ENCODE results near the gene DISC1.
"Not testable (repeated sequence)": the region's sequence is repeated elsewhere in the genome, so short reads cannot be mapped to it uniquely, and the experiment has no call there.

DISC1 gene

DNA sequence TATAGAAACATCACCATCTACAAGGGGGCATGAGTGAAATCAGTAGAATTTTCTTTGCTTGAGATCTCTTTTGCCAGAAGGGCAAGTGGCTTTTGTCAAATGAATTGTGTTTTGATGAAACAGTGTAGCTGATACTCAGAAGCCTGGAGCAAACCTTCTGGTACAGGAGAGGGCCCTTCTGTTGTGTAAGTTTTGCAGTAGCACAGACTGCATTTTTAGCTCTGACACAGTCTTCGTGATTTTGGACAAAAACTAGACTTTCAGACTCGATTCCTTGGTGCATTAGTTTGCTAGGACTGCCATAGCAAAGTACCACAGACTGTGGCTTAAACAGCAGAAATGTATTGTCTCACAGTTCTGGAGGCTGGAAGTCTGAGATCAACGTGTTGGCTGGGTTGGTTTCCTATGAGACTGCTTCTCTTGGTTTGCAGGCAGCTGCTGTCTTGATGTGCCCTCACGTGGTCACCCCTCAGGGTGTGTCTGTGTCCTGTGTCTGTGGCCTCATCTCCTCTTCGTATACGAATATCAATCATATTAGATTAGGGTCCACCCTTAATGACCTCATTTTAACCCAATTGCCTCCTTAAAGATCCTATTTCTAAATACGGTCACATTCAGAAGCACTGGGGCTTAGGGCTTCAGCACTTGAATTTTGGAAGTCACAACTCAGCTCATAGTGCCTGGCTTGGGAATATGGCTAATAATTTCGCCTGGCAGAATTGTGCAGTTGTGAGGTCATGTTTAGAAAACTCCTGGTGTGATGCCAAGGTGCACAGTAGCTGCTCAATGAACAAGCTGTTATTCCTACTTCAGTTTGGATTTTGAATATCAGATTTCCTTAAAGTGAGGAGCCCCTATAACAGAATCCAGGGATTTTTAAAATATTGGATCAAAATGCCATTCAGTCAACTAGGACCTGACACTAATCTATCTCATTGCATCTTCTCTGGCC, 21.2 kb upstream of the DISC1 start:
- DNase-seq (ENCODE audit: low read depth): no peak

- no peak for DNase-seq (ENCODE audit: low read depth)
Observed at GRCh38 chr1:231606712-231607111, 19.9 kb upstream of the DISC1 start.

DNA sequence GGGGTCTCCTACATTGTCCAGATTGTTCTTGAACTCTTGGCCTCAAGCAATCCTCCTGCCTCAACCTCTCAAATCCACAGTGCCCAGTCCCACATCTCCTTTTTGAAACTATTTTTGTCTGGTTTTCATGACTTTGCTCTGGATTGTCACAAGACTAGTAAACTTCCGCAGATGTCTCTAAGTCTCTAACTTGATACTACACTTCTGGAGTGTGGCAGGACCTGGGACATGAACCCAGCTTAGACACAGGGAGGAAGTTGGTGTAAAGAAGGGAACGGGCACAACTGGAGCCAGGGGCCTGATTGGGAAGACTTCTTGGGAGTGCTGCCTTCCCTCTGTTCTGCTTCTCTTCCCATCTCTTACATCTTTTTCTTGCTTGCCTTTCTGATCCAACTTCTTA, 16.2 kb upstream of the DISC1 start:
- no peak for DNase-seq (ENCODE audit: low read depth)

DNA sequence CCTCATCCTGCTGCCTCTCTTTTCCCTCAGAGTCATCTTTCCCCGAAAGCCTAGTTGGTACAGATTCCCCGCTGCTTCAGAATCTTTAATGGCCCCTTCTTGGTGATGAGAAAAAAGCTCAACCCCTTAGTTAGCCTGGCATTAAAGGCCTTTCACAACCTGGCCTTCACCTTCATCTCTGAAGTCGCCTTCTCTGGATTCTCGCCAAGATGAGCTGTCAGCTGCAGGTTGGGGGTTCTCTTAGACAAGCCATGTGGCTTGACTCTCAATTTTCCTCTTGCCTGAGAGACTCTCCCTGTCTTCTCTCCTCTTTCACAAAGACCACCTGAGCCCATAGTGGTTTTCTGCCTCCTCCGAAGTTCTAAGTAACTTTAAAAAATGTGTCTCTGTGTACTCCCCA, 15.5 kb upstream of the DISC1 start:
- no peak for DNase-seq (ENCODE audit: low read depth)

- no peak for DNase-seq (ENCODE audit: low read depth)
Observed at GRCh38 chr1:231611851-231612250, 14.7 kb upstream of the DISC1 start.

DNA sequence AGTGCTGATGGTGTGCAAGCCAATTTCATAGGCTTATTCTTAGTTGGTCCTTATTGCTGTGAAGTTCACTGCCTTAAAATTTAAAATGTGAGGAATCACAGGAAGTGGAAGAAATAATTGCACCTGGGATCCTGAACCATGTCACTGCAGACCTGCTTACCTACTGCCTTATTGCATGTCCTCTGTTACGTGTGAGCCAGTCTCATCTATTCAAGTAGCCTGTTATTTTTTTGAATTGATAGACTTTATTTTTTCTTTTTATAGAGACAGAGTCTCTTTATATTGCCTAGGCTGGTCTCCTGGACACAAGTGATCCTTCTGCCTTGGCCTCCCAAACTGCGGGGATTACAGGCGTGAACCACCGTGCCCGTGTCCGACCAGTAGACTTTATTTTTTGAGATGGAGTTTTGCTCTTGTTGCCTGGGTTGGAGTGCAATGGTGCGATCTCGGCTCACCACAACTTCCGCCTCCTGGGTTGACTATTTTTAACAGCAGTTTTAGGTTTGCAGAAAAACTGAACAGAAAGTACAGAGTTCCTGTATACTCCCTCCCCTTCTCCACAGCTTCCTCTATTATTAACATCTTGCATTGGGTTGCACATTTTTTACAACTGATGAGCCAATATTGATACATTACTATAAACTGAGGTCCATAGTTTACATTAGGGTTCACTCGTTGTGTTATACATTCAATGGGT, 14.0 kb upstream of the DISC1 start:
- DNase-seq (ENCODE audit: low read depth): no peak

DNA sequence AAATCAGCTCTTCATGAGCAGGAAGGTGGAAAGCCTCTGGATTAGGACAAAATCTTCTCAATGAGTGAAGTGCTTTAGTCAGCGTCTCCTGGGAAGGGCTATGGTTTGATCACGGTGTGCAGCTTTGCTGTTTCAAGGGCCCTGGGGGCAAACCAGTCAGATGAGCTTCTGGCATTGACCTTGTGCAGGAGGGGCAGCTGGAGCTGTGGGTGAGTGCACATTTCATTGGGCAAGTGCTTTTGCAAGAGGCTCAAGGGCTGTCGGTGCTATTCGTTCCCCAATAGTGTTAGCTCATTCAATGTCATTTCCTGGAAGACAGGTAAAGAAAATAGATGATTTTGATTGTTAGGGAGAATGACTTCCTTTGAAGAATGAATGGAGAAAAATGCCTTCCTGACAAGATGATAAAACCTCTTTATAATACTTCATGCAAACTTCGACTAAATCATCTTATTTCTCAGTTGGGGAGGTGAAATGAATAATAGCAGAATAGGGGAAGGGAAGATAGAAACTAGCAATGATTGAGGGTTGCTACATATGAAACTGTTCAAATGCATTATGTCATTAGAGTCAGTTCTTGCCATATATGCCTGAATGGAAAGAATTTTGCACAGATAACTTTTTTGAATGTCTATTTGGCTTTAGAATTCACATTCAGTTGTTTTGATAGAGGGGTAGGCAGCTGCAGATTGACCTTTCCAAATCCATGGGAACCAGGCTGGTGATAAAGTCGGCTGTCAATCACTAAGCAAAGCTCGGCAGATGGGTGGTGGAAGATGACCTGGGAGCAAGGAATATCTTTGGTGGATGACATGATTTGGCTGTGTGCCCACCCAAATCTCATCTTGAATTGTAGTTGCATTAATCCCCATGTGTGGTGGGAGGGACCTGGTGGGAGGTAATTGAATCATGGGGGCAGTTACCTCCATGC, 12.9 kb upstream of the DISC1 start:
- DNase-seq (ENCODE audit: low read depth): no peak

DNA sequence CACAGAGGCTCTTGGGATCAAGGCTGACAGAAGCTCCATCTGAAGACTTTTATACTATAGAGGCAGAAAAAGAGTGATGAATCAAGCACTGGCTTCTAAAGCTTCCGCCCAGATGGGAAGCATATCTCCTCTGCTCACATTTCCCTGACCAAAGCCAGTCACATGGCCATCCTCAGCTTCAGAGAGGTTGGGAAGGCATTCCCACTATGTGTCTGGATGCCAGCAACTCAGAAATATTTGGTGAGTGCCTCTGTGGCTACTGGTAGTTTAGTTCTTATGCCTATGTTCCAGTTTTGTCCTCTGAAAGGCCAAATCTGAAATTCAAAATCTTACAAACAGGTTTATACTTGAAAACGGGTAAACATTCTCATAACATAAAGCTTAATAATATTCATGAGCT, 9.9 kb upstream of the DISC1 start:
- no peak for DNase-seq (ENCODE audit: low read depth)

DNA sequence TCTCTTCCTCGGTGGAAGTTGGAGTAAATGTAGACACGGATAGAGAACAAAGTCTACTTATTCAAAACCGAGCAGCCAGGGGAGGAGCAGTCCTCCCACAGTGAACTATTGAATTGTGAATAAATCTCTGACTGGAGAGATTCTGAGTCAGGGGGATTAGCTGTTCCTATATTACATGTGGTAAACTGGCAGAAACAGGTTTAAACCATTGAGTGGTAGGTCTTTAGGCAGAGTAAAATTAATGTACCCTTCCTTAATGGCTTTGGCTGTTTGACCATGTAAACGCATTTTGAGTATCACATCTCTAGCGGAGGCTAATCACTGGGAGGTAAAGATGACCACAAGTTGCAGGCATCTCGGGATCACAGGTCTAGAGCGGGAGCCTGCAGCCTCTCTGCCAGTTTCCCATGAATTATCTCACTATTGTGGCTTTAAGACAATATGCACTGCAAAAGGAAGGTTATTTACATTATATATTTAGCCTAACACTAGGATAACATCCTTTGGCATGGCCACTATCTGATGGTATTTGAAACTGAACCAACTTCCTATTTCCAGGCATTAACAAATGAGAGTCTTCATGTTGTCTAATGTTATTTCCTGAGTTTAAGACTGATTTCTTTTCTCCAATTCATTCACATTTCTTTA, 7.9 kb upstream of the DISC1 start:
- no peak for DNase-seq (ENCODE audit: low read depth)

DNA sequence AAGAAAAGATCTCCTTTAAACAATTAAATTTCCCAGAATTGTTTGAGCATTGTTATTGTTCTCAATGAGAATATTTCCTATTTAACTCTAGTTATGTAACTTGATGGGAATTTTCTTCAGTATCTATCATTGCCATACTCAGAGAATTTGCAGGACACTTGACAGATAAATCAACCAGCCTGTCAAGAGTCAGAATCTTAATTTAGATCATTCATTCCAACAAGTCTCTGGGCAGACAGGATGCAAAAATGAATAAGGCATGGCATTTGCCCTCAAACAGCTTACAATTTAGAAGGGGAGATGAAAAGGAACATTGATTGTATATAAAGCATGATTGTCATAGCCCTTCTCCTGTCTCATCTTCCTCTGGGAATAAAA, 7.3 kb upstream of the DISC1 start:
- DNase-seq (ENCODE audit: low read depth): no peak

DNA sequence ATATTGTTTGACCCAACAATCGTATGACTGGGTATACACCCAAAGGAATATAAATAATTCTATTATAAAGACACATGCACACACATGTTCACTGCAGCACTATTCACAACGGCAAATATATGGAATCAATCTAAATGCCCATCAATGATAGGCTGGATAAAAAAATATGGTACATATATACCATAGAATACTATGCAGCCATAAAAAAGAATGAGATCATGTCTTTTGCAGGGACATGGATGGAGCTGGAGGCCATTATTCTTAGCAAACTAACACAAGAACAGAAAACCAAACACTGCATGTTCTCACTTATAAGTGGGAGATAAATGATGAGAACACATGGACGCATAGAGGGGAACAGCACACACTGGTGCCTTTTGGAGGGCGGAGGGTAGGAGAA, 1.5 kb upstream of the DISC1 start:
- DNase-seq (ENCODE audit: low read depth): not testable (repeated sequence)

DNA sequence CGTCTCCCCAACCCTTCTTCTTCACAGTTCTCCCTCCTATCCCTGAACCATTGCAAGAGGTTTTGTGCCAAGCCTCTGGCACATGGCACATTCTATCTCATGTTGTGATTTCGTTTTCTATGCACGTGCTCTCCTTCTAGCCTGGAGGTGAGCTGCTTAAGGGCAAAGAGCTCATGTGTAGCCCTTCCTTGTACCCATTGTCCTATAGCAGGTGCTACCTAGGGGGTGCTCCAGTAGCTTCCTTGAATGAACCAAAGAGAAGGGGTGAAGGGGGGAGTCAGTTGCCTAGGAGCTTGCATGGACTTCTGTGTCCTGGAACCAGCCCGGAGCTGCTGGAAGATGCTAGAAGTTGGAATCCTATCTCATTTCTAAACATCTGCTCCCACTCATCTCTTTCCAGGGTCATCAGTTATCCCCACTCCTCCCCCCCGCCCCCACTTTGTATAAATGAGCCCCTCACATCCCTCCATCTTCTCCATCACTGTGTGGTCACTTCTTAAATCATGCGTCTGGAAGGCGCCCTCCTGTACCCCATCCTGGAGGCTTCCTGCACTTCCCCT, 535 bp upstream of the DISC1 start:
- no peak for DNase-seq (ENCODE audit: low read depth)

DNA sequence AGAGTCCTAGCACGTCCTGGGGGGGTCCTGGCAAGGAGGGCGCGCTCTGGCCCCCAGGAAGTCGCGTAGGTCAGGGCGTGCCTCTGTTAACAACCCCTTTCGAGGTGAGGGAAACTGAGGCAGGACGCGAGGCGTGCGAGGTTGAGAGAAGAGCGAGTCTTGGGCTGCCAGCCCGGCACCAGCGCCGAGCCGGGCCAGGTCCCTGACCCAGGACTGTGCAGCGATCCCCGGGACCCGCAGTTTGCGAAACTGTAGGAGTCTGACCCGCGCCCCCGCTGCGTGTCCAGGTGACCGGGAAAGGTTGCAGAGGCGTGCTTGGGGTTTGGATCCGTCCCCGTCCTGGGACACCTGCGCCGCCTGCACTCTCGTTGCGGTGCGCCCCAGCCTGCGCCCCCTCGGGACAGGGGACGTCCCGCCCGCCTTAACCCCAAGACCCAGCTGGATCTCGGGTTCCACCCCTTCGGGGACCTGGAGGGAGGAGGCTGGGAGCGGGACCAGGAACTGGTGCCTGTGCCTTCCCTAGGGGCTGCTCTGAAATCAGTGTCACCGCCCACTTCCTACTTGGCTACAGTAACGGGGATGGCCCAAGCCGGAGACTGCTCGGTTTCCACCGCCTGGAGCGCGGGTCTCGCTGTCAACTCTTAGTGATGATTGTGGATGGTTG, 493 bp downstream of the DISC1 start:
- no peak for DNase-seq (ENCODE audit: low read depth)

DNA sequence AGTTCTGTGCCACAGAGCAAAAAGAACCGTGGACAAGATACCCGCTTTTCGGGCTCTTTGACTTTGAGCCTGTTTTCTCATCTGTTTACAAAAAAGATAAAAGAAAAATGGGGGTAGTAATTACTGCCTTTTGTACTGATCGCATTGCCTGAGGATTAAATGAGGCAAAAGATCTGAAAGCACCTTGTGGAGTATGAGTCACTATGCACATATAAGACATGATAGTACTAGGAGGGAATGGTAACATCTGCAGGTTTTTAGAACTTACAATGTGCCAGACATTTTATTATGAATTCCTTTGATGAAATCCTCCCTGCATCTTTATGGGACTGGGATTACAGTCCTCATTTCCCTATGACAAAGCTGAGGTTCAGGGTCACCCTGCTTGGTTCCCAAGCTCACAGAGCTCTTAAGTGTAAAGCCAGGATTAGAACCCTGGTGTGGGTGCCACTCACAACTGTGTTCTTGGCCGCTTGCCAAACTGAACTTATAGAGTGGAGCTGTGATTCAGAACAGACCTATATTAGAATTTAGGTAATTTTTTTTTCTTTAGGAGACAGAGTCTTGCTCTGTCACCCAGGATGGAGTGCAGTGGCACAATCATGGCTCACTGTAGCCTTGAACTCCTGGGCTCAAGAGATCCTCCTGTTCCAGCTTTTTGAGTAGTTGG, 1.8 kb downstream of the DISC1 start:
- no peak for DNase-seq (ENCODE audit: low read depth)

- no peak for DNase-seq (ENCODE audit: low read depth)
Observed at GRCh38 chr1:231629132-231629531, 2.5 kb downstream of the DISC1 start.

- peak; percentile 67 for DNase-seq (ENCODE audit: low read depth)
Observed at GRCh38 chr1:231630558-231631205, 4.1 kb downstream of the DISC1 start.

- DNase-seq (ENCODE audit: low read depth): no peak
Observed at GRCh38 chr1:231631717-231632116, 5.1 kb downstream of the DISC1 start.

DNA sequence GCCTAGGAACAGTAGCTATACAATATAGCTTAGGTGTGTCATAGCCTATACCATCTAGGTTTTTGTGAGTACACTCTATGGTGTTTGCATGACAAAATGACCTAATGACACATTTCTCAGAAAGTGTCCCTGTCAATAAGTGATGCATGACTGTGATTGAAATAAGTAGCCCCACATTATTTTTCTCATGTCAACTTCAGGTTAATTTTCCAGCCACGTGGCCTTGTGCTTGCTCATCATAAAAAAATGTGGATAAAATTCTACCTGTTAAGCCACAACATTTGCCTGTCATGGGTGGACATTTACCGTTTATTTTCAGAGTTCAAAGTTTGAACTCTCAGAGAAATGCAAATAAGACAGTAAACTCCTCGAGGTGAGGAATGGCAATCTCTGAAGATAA, 5.5 kb downstream of the DISC1 start:
- no peak for DNase-seq (ENCODE audit: low read depth)

DNA sequence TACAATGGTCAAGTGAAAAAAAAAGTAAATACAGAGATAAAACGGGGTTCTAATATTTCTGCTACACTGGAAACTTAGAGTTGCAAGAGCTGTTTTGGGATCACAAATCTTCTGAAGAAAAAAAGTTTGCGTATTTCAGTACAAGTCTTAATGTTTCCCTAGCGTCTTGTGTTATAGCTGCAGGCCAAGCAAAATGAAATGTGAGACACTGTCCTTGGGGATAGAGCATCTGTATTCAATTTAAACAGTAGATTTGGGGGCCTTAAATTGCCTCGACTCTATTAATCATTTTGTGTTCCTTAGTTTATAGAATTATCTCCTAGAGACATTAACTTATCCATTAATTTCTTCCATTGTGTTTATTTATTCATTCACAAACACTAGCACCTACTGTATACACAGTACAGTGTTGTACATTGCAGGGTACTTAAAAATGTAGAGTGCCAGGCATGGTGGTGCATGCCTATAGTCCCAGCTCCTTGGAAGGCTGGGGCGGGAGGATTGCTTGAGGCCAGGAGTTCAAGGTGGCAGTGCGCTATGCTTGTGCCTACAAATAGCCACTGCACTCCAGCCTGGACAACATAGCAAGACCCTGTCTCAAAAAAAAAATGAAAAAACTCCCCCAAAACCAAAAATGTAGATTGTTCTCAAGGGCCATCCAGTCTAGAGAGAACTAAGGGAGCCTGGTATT, 7.9 kb downstream of the DISC1 start:
- no peak for DNase-seq (ENCODE audit: low read depth)

Data from GM04504 (cell line).